ENCODE data around the gene TLE3.

- TF ChIP-seq CTCF (IDR thresholded peaks at IDR 0.05) = no peak
- TF ChIP-seq POLR2A (IDR thresholded peaks at IDR 0.05) = no peak
These were observed 29.6 kb upstream of the TLE3 start for GRCh38 chr15:70127288-70127746.

Measured in body of pancreas (tissue), 4 donors.